ENCODE results near the gene ALG5. TPM values are rescaled to one million over a fixed set of nuclear protein-coding genes. Genes with fewer than 3 reads are reported as not detected.
A peak's percentile ranks its signal among the peaks of the same experiment; 100 is the strongest.

ALG5 gene, protein sequence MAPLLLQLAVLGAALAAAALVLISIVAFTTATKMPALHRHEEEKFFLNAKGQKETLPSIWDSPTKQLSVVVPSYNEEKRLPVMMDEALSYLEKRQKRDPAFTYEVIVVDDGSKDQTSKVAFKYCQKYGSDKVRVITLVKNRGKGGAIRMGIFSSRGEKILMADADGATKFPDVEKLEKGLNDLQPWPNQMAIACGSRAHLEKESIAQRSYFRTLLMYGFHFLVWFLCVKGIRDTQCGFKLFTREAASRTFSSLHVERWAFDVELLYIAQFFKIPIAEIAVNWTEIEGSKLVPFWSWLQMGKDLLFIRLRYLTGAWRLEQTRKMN
- 100 to 1,000 TPM in 2 of 3 donors, 10 to 100 TPM in 1; 73.9 to 135 (median 100) TPM for polyA plus RNA-seq

DNA sequence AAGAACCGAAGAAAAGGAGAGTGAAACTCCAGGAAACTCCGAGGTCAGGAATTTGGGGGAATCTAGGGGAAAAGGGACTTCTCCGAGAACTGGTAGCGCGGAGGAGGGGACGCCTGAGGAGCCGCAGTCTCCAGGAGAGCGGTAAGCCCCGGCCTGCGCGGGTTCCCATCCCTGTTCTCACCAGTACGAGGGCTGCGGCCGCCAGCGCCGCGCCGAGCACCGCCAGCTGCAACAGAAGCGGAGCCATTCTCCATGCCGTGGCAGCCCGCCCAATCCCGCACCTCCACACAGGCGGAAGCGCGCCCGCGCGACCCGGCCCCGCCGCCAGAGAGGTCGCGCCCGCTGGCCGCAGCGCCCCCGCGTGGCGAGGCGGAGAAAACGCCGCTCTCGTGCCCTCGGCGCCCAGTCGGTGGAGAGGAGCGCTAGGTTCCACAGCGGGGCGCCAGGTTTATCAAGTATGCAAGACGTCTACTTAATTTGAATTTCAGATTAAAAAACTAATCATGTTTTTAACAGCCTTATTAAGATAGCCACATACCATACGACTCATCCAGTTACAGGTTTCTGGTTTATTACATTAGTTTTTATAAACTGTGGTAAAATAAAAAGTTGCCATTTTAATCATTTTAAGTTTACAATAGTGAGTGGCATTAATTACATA is at the start of gene ALG5:
Gene ALG5 (minus strand): TSS at position 287 of the 661 bp plus-strand sequence. CDS start 40 bp downstream, at position 247.
- Mint-ChIP-seq H3K36me3 (peaks cover 0 to 6% (median 1%) of the 10 kb centered on the region in 3 donors), H3K4me3 (peak within 1 kb of the TSS; percentile 97 to 100 (median 99)), H3K9me3 (no peaks in the 10 kb centered on the region), H3K27me3 (ENCODE audit: low read depth in 3 of 3) (peaks cover 19 to 34% (median 20%) of the 10 kb centered on the region in 3 donors), H3K27ac (peak within 1 kb of the TSS; percentile 97 to 100 (median 99)), H3K4me1 (peaks cover 46 to 63% of the 10 kb centered on the region in 2 donors)
- DNase-seq, result peak; percentile 95

DNA sequence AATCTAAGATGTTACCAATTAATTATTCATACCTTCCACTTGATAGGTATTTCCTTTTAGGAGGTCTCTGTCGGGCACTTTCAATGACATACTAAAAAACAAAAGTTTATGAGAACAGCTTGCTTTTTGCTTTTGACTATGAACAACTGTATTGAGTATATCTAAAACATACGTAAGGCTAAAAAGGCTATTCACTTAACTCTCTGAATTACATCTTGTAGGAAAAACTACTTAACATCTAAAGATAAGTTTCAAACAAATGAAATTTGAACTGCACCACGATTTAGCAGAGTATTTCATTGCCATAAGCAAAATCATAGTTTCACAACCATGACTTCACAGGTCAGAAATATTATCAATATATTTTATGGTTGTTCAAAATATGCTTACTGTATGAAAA is 48.7 kb upstream of the ALG5 start:
- Mint-ChIP-seq H3K27me3 (ENCODE audit: low read depth in 3 of 3) (no peaks in the 10 kb centered on the region), H3K36me3 (peaks cover 4 to 15% (median 11%) of the 10 kb centered on the region in 3 donors), H3K27ac (no peak overlapping the region), H3K4me1 (peaks cover 13 to 32% of the 10 kb centered on the region in 2 donors), H3K4me3 (no peak overlapping the region), H3K9me3 (no peaks in the 10 kb centered on the region)
- DNase-seq, result no peak

DNA sequence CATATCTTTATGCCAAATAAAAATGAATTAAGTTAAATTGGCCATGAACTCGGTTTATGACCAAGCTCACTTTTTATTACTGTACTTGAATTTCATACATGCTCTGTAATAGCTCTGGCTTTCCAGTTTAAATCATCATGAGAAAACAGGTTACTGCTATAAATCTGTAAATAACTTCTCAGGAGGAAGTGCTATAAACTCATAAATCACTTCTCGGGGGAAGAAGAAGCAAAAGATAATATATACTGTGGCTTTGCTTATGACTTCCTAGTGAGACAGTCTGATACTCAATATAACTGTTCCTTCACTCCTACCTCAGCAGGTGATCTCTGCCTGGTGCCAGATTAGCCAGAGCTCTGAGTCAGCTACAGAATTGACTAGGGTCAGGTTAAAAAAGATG is 47.9 kb upstream of the ALG5 start:
- H3K4me3 Mint-ChIP-seq, result no peak overlapping the region
- H3K27ac Mint-ChIP-seq, result peak overlapping the region in 1 of 6 donors; percentile 25
- DNase-seq, result no peak
- H3K9me3 Mint-ChIP-seq, result no peaks in the 10 kb centered on the region
- H3K36me3 Mint-ChIP-seq, result peaks cover 12 to 16% (median 14%) of the 10 kb centered on the region in 3 donors
- H3K27me3 Mint-ChIP-seq (ENCODE audit: low read depth in 3 of 3), result no peaks in the 10 kb centered on the region
- peaks cover 8 to 24% of the 10 kb centered on the region in 2 donors for H3K4me1 Mint-ChIP-seq

DNA sequence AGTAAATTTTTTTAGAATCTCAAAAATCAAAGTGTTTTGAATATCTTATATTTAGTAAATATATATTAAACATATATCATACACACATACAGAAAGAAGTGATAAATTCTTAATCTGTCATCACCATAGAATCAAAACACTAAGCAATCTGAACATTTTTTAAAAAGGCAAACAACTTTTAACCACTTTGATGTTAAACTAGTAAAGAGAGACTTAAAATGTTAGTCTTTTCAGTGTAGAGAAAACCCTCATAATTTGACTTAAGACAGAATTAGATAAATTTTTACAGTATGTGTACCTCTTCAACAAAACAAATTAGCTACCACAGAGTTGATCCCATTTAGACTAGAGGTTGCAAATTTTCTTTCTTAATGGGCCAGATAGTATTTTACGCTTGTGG is 46.9 kb upstream of the ALG5 start:
- no peak for DNase-seq
- Mint-ChIP-seq H3K9me3 (no peaks in the 10 kb centered on the region), H3K27me3 (ENCODE audit: low read depth in 3 of 3) (no peaks in the 10 kb centered on the region), H3K36me3 (peaks cover 17 to 22% (median 18%) of the 10 kb centered on the region in 3 donors), H3K4me3 (no peak overlapping the region), H3K27ac (no peak overlapping the region), H3K4me1 (peaks cover 0 to 15% of the 10 kb centered on the region in 2 donors)

DNA sequence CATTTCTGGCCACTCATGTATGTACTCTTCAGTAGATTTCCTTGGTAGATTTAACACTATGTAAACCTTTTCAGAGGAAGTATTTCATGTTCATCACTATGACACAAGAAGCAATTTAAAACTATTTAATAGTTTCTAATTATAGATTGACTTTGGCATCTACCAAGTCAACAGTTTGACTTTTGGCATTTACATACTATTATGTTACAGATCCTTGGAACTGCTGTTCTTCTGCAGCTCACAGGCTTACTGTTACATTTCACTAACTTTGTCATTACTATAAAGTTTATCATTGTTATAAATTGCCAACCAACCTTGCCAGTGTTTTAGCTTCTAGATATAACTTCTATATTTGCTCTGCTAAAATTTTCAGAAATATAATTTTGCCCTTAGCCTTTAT is 41.6 kb upstream of the ALG5 start:
- H3K27ac Mint-ChIP-seq, result no peak overlapping the region
- no peaks in the 10 kb centered on the region for H3K27me3 Mint-ChIP-seq (ENCODE audit: low read depth in 3 of 3)
- H3K4me1 Mint-ChIP-seq, result peaks cover 0 to 10% of the 10 kb centered on the region in 2 donors
- no peak overlapping the region for H3K4me3 Mint-ChIP-seq
- H3K36me3 Mint-ChIP-seq, result peaks cover 16 to 43% (median 28%) of the 10 kb centered on the region in 3 donors
- no peaks in the 10 kb centered on the region for H3K9me3 Mint-ChIP-seq
- no peak for DNase-seq

DNA sequence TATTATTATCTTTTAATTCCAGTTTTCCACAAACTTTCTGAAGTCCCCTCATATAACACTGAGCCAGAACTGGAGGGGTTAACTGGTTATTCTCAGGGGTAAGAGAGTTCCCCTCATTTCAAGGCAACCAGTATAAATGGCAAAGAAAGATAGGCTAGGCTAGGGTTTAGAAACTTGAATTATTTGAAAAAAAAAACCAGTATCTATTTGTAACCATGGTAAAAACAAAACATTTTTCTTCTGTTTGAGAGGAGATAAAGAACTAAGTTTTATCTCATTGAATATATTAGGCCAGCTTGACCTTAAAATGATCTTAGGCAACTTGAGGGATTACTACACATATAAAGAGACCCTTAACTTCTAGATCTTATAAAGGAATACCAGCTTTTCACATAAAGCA is 40.8 kb upstream of the ALG5 start:
- peaks cover 0 to 10% of the 10 kb centered on the region in 2 donors for H3K4me1 Mint-ChIP-seq
- no peaks in the 10 kb centered on the region for H3K27me3 Mint-ChIP-seq (ENCODE audit: low read depth in 3 of 3)
- H3K4me3 Mint-ChIP-seq, result no peak overlapping the region
- no peak overlapping the region for H3K27ac Mint-ChIP-seq
- no peaks in the 10 kb centered on the region for H3K9me3 Mint-ChIP-seq
- H3K36me3 Mint-ChIP-seq, result peaks cover 21 to 49% (median 28%) of the 10 kb centered on the region in 3 donors
- no peak for DNase-seq

DNA sequence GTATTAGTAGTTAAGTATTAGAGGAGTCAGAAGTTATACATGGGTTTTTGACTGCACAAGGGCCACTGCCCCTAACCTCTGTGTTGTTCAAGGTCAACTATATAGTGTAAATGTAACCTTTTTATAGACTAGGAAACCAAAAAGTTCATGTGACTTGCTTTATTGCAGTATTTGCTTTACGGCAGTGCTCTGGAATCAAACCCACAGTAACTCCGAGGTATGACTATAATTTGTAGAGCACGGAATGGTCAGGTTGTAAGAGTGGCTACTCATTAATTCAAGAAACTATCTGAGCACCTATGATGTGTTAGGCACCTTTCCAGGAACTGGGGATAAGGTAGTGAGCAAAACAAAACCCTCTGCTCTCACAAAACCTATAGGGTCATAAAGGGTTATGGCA is 38.1 kb upstream of the ALG5 start:
- Mint-ChIP-seq H3K36me3 (peaks cover 17 to 50% (median 24%) of the 10 kb centered on the region in 3 donors), H3K27ac (no peak overlapping the region), H3K27me3 (ENCODE audit: low read depth in 3 of 3) (no peaks in the 10 kb centered on the region), H3K9me3 (no peaks in the 10 kb centered on the region), H3K4me3 (no peak overlapping the region), H3K4me1 (peaks cover 0 to 10% of the 10 kb centered on the region in 2 donors)
- no peak for DNase-seq

DNA sequence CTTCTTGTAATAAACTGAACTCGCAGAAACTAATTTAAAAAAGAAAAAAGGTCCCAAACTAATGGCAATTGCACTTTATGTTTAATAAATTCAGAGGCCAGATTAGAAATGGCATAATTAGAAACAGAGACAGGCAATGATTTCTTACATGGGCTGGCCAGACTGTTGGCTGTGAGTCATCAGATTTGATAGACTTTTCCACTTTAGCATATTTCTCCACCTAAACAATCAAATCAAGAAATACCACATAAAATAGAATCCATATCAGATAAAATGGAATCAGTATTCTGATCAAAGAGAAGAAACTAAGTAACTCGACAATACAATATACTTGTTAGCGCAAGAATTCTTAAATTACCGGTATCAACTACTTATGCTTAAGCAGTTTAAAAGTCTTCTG is 30.5 kb upstream of the ALG5 start:
- Mint-ChIP-seq H3K4me1 (no peaks in the 10 kb centered on the region), H3K27me3 (ENCODE audit: low read depth in 3 of 3) (no peaks in the 10 kb centered on the region), H3K36me3 (peaks cover 6 to 35% (median 16%) of the 10 kb centered on the region in 3 donors)

DNA sequence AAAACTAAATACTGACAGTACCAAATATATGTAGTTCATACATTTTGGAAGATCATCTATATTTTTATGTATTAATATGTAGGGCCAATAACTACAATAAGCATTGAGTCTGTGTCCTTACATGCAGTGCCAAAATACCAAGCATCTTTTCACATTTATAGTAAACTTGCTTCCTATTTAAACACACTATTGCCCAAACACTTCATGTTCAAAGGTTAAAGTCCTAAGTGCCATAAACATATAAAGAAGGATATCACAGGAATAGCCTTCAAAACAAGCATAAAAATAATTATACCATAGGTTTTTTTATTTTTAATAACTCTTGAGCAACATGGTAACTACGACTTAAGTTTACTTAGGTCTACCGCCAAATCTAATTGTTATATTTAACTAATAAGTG is 28.5 kb upstream of the ALG5 start:
- Mint-ChIP-seq H3K4me3 (no peak overlapping the region), H3K9me3 (no peaks in the 10 kb centered on the region), H3K27me3 (ENCODE audit: low read depth in 3 of 3) (no peaks in the 10 kb centered on the region), H3K36me3 (peaks cover 11 to 38% (median 17%) of the 10 kb centered on the region in 3 donors), H3K27ac (no peak overlapping the region), H3K4me1 (no peaks in the 10 kb centered on the region)
- no peak for DNase-seq

More for the DNA sequence above, 30.5 kb upstream of the ALG5 start:
- Mint-ChIP-seq H3K9me3 (no peaks in the 10 kb centered on the region), H3K4me3 (no peak overlapping the region), H3K27ac (no peak overlapping the region)
- DNase-seq, result no peak

DNA sequence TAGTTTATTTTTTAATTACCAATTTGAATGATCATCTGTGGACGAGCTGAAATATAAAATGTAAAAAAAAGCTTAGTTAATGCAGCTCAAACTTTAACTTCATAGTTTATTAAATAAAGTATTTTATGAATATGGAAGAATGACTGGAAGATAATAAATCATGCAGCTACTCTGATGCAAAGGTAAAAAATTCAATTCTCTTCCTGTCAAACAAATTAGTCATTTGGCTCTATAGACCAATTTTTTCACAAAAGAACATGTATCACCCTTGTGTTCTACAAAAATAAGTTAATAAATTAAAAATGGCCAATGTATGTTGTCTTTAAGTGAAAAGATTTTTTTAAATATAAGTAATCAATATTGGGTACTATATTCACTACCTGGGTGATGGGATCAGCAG is 27.6 kb upstream of the ALG5 start:
- DNase-seq, result no peak
- Mint-ChIP-seq H3K4me3 (no peak overlapping the region), H3K27ac (no peak overlapping the region), H3K36me3 (peaks cover 11 to 38% (median 19%) of the 10 kb centered on the region in 3 donors), H3K4me1 (no peaks in the 10 kb centered on the region), H3K27me3 (ENCODE audit: low read depth in 3 of 3) (no peaks in the 10 kb centered on the region), H3K9me3 (no peaks in the 10 kb centered on the region)

DNA sequence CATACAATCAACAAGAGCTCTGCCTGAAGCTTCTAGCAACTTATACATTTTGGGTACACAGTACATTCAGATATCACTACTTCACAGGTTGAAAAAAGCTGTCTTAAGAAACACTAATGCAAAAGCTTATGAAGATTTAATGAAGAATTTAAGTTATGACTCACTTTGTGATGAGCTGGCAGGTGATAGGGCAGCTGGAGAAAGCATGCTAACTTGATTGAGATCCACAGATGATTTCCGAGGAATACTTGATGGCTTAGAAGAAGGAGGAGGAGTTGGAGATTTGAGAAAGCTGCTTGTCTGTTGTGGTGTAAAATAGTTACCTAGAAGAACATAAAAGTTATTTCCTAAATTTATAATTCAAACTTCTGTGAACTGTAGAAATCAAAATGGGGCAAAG is 24.7 kb upstream of the ALG5 start:
- DNase-seq, result no peak
- Mint-ChIP-seq H3K4me3 (no peak overlapping the region), H3K27me3 (ENCODE audit: low read depth in 3 of 3) (no peaks in the 10 kb centered on the region), H3K4me1 (no peaks in the 10 kb centered on the region), H3K27ac (no peak overlapping the region), H3K36me3 (peaks cover 14 to 39% (median 20%) of the 10 kb centered on the region in 3 donors), H3K9me3 (no peaks in the 10 kb centered on the region)

DNA sequence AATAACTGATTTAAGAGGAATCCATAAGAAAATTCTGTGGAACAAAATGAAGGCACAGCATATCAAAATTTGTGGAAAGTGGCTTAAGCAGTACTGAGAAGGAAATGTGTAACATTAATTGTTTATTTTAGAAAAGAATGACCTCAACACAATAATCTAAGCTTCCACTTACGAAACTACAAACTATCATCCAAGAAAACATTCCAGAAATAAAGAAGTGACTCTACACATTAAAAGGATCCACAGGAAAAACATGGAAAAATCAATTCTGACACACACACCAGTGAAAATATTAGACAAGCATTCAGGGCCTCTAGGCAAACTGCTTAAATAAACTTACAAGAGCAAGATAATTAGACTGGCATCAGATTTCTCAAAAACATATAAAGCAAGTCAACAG is 15.5 kb upstream of the ALG5 start:
- no peak overlapping the region for H3K4me3 Mint-ChIP-seq
- H3K27me3 Mint-ChIP-seq (ENCODE audit: low read depth in 3 of 3), result no peaks in the 10 kb centered on the region
- H3K9me3 Mint-ChIP-seq, result no peaks in the 10 kb centered on the region
- H3K4me1 Mint-ChIP-seq, result no peaks in the 10 kb centered on the region
- H3K27ac Mint-ChIP-seq, result peak overlapping the region in 1 of 6 donors; percentile 55
- no peak for DNase-seq
- H3K36me3 Mint-ChIP-seq, result peaks cover 24 to 49% (median 44%) of the 10 kb centered on the region in 3 donors

DNA sequence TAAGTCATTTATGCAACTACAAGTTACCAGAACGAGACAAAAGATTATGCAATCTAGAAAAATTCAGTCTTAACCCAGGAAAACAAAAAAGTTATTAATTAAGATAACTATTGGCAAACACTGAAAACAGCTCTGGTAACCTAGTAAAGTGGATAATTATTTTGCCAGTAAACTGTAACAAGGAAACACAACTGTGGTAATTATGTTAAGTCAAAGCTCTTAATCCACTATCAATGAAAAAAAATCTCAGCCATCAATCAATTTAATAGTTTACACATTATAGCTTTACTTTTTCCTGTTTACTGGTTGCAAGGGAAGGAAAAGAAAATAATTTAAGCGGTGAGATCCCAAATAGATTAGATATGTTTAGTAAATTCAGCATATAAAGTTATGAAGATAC is 12.6 kb upstream of the ALG5 start:
- H3K27ac Mint-ChIP-seq, result peak overlapping the region in 1 of 6 donors; percentile 34
- H3K9me3 Mint-ChIP-seq, result no peaks in the 10 kb centered on the region
- H3K27me3 Mint-ChIP-seq (ENCODE audit: low read depth in 3 of 3), result no peaks in the 10 kb centered on the region
- peaks cover 28 to 55% (median 46%) of the 10 kb centered on the region in 3 donors for H3K36me3 Mint-ChIP-seq
- H3K4me3 Mint-ChIP-seq, result no peak overlapping the region
- DNase-seq, result no peak
- H3K4me1 Mint-ChIP-seq, result no peaks in the 10 kb centered on the region

DNA sequence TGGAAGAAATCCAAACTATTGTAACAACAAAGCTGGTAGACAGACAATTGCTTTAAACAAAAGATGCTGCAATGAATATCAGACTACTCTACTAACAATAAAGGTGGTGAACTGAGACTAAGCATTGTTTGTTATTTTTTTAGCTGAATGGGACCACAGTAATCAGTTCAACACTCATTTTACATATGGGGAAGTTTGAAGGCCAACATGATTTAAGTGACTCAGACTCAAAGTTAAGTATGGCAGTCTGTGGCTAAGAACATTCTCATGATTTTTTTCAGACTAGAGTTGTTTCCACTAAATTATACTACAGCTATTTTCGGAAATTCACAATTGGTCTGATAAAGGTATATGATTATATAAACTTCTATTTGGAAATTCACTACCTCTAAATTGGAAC is 11.9 kb upstream of the ALG5 start:
- Mint-ChIP-seq H3K4me1 (no peaks in the 10 kb centered on the region), H3K4me3 (no peak overlapping the region), H3K27me3 (ENCODE audit: low read depth in 3 of 3) (no peaks in the 10 kb centered on the region), H3K36me3 (peaks cover 23 to 54% (median 42%) of the 10 kb centered on the region in 3 donors), H3K27ac (peak overlapping the region in 1 of 6 donors; percentile 49), H3K9me3 (no peaks in the 10 kb centered on the region)
- no peak for DNase-seq
